GM21576 (cell line): Measurements from ENCODE around the gene LPAR2.
A peak's percentile ranks its signal among the peaks of the same experiment; 100 is the strongest.
"Not testable (repeated sequence)": the region's sequence is repeated elsewhere in the genome, so short reads cannot be mapped to it uniquely, and the experiment has no call there.

Source experiments
- ATAC-seq: cut with Tn5 transposase; IDR thresholded peaks from one replicate; pipeline ENCODE4 v1.9.1; 2021; ENCODE audit warnings: mild to moderate bottlenecking, moderate library complexity; ENCODE audit not compliant: unreplicated experiment

The LPAR2 gene

GRCh38 chr19:19602136-19602712, 25.8 kb downstream of the LPAR2 start:
- no peak for ATAC-seq

GRCh38 chr19:19600793-19601330, 27.2 kb downstream of the LPAR2 start:
- no peak for ATAC-seq

- ATAC-seq = not testable (repeated sequence)
These were observed 29.1 kb downstream of the LPAR2 start for GRCh38 chr19:19598728-19599451.

GRCh38 chr19:19597809-19598306, 30.2 kb downstream of the LPAR2 start:
- ATAC-seq = peak; percentile 56

- ATAC-seq = no peak
These were observed 32.8 kb downstream of the LPAR2 start for GRCh38 chr19:19595171-19595701.

- no peak for ATAC-seq
These were observed 33.6 kb downstream of the LPAR2 start for GRCh38 chr19:19594381-19594780.

- ATAC-seq = no peak
These were observed 35.3 kb downstream of the LPAR2 start for GRCh38 chr19:19592690-19593089.

- peak; percentile 59 for ATAC-seq
These were observed 36.7 kb downstream of the LPAR2 start for GRCh38 chr19:19591133-19591825.

GRCh38 chr19:19588546-19588945, 39.5 kb downstream of the LPAR2 start:
- ATAC-seq = no peak

GRCh38 chr19:19587771-19588170, 40.2 kb downstream of the LPAR2 start:
- ATAC-seq = no peak

GRCh38 chr19:19584356-19584755, 43.7 kb downstream of the LPAR2 start:
- ATAC-seq = no peak

- no peak for ATAC-seq
These were observed 45.5 kb downstream of the LPAR2 start for GRCh38 chr19:19582471-19582870.

- ATAC-seq = no peak
These were observed 46.6 kb downstream of the LPAR2 start for GRCh38 chr19:19581391-19581790.

- no peak for ATAC-seq
These were observed 47.6 kb downstream of the LPAR2 start for GRCh38 chr19:19580418-19580817.

GRCh38 chr19:19579533-19580361, 48.3 kb downstream of the LPAR2 start:
- no peak for ATAC-seq

GRCh38 chr19:19578252-19578651, 49.8 kb downstream of the LPAR2 start:
- no peak for ATAC-seq

GRCh38 chr19:19575411-19575810, 52.6 kb downstream of the LPAR2 start:
- ATAC-seq = no peak
